HG03064 (cell line): Measurements from ENCODE around the gene TTLL12.

Experiments
- ATAC-seq: cut with Tn5 transposase; IDR thresholded peaks from one replicate; pipeline ENCODE4 v1.9.1; 2021; ENCODE audit warnings: low read depth; ENCODE audit not compliant: unreplicated experiment

TTLL12 gene

GRCh38 chr22:43174941-43175531, 11.9 kb downstream of the TTLL12 start:
- ATAC-seq: no peak

- ATAC-seq: no peak
Measured at GRCh38 chr22:43173976-43174720, 12.8 kb downstream of the TTLL12 start.

GRCh38 chr22:43173566-43173965, 13.4 kb downstream of the TTLL12 start:
- no peak for ATAC-seq

- ATAC-seq: no peak
Measured at GRCh38 chr22:43172191-43172590, 14.7 kb downstream of the TTLL12 start.

- no peak for ATAC-seq
Measured at GRCh38 chr22:43171607-43172006, 15.3 kb downstream of the TTLL12 start.

DNA sequence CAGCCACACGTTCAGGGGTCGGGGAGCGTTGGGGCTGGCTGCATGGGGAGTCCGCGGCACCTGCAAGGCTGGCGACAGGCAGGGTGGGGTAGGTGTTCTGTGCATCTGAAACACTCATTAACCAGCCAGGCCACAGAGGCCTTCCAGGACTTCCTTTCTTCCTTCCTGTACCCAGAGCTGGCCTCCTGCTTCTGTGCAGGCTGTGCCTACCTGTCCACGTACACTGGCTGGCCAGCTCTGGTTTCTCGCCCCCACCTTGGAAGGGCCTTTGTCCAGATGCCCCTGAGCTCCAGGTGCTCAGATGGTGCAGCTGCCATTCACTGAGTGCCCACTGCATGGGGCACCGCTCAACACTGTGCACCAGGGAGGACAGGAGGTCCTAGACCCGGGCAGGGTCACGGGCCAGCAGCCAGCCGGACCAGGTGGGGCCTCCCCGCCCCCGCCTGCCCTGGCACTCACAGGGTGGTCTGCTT, 15.9 kb downstream of the TTLL12 start:
- no peak for ATAC-seq

GRCh38 chr22:43170131-43170480, 16.8 kb downstream of the TTLL12 start:
- ATAC-seq: no peak

DNA sequence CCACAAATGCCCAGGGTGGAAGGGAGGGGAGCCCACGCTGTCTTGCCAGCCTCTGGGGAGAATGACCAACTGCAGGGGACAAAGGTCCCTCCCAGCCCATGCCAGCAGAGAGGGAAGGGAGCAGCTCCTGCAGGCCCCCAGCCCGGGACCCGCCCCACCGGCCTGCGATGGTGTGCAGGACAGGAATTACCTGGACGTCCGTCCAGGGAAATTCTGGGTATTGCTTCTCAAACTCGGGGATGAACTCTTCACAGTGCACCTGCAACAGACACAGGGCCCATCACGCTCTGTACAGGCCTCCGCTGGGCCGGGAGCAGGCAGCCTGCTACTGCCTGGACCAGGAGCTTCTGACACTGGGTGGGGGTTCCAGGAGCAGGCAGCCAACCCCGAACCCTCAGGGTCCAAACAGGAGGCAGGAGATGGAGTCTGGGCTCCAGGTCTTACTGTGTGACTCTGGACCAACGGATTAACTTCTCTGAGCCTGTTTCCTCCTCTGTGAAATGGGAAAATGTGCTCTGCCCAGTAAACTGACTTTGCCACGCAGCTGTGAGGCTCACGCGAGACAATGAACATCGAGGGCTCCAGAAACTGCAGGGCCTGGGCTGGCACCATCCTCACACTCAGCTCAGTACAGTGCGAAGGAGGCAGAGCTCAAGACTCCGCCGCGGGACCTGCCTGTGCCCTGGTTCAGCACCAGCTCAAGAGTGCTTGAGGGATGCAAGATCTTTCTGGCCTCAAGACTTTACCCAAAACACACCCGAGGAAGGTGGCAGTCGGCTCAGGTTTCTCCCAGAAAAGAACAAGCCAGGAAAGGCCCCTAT, 17.4 kb downstream of the TTLL12 start:
- ATAC-seq: no peak

DNA sequence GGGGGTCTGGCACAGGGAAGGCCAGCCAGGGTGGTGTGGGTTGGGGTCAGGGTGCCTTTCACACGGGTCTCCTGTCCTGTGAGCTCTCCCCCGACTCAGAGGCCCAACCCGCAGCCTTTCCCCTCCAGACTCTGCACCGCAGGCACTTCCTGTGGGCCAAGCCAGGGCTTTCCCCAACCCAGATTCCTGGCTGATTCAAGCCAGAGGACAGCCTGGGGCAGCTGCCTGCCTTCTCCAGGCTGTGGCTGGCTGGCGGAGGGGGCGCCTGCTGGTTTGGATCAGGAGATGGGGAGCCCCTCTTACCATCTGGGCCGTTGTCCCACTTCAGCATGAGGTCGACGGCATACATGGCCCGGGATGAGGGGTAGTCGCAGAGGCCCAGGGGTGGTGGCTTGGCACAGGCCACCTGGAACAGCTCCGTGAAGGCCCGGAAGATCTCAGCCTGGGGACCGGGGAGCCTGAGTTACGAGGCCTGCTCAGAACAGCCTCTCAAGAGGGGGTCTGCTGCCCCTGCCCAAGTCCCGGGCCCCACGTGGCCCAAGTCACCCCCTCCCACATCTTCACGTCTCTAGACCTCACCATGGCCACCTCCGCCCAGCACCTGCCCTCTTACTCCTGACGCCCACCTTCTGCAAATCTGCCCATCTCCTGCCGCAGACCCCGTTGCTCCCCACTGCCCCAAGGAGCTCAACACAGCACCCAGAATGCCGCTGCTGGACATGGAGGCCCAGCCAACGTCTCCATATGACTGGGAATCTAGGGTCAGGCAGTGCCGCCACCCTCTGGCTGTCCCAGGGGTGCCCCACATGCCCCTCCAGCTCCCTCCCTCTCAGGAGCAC, 18.2 kb downstream of the TTLL12 start:
- ATAC-seq: no peak

DNA sequence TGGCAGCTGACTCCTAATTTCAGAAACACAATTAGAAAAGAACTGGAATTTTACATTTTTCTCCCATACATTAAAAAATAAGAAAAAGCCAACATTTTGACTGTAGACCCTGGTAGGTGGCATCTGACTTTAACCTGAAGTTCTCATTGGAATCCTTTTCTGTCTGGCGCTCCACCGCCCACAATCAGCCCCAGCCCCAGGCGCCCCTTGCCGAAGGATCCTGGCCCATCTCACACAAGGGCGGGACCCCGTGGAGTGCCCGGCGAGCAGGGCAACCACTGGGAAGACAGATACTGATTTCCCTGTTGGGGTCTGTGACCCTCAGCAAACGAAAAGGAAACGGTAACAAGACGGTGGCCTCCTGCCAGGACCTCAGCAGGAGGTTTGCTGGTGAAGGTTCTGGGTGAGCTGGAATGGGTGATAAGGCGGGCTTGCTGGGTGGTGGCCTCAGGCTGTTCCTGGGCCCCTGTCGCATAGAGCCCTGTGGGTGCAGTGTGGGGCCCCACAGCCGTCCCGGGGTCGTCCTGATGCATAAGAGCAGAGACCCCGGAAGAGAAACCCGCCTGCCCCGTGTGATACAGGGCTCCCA, 19.8 kb downstream of the TTLL12 start:
- ATAC-seq: no peak

DNA sequence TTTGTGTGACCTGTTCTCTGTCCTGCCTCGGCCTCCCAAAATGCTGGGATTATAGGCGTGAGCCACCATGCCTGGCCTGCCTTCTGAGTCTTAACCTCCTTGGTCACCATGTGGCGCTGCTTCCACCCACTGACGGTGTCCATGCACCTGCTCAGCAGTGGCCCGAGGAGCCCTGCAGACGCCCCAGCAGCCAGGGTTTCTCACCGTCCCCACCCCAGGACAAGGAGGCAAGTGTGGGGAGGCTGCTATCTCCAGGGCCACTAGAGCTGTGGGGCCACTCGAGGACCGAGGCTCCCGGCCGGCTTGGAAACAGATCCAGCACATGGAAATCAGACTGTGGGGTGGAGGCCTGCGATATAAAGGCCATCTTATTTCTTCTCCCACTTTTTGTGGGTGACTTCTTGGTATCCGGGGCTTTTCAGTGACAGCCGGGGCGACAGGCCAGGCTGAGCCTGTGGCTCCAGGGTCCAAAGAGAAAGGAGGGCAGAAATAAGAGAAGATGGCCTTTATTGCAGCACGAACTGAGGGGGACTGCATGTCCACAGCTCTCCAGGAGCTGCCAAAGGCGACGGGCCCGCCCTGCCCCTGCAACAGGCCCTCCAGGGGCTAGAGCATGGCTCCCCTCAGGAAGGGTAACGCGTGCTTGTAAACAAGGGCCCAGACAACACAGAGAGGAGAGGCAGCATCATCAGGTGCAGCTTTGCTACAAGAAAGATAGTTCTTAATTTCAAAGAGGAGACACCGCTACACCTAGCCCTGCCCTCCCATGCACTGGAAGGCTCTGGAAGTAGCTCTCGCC, 20.6 kb downstream of the TTLL12 start:
- ATAC-seq: no peak

GRCh38 chr22:43164636-43165035, 22.3 kb downstream of the TTLL12 start:
- ATAC-seq: no peak

DNA sequence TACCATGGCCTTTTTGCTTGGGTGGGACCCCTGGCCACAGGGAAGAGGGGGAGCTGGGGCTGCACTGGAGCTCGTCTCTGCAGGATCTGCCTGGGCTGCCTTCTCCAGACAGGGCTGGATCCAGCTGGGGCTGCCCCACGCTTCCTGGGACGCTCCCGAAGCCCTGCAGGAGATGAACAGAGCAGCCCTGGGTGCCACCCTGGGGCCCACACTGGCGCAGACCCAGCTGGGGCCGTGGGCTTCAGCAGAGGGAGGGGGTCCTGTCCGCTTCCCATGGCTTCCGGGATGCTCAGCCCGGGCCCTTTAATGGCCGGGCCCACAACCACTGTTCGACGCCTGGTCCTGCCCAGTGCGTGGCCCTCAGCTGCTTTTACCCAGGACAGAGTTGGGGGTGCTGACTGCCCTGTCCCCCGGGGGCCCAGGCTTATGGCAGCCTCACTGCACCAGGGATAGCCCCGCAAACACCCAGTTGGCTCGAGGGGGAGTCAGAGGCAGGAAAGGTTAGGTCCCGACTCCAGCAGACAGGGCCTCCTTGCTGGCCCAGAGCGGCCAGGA, 23.6 kb downstream of the TTLL12 start:
- ATAC-seq: no peak

DNA sequence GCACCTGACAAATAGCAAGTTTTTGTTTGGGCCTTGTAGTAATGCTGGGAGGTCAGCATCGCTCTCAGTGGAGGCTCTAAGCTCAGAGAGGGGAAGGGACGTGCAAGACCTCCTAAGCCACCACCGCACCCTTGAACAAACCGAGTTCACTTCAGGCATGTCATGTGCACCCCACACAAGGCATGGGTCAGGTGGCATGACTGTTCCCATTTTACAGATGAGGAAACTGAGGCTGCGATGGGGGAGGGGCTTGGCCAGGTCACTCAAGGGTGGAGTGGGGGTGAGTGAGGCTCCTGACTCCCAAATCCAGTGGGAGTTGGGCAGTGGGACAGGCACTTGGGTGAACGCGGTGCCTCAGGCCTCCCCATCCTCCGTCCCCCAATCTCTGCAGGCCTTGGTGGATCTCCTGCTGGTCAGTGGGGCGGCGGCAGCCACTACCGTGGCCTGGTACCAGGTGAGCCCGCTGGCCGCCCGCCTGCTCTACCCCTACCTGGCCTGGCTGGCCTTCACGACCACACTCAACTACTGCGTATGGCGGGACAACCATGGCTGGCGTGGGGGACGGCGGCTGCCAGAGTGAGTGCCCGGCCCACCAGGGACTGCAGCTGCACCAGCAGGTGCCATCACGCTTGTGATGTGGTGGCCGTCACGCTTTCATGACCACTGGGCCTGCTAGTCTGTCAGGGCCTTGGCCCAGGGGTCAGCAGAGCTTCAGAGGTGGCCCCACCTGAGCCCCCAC, 24.4 kb downstream of the TTLL12 start:
- ATAC-seq: no peak

DNA sequence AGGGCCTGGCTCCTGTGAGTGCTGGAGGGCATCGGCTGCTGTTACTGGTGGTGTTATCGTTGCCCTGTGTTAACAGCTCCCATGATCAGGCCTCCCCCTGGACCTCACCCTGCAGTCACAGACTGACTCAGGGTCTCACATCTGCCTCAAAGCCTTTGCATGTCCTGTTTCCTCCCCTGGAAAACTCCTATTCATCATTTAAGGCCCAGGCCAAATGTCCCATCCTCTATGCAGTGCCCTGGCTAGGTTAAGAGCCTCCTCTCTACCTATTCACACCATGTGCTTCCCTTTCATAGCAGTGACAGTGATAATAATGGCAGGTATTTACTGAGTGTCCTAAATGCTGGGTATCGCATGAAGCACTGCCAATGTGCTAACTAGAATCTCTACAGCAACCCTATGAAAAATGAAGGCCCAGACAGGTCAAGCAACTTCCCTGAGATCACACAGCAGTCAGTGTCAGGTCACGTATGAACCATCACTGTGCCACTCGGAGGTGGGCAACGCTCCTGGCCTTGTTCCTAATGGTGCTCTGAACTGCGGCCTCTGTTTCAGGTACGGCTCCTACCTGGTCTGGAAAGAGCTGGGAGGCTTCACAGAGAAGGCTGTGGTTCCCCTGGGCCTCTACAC, 26.3 kb downstream of the TTLL12 start:
- no peak for ATAC-seq

GRCh38 chr22:43159484-43160178, 27.3 kb downstream of the TTLL12 start:
- ATAC-seq: no peak

DNA sequence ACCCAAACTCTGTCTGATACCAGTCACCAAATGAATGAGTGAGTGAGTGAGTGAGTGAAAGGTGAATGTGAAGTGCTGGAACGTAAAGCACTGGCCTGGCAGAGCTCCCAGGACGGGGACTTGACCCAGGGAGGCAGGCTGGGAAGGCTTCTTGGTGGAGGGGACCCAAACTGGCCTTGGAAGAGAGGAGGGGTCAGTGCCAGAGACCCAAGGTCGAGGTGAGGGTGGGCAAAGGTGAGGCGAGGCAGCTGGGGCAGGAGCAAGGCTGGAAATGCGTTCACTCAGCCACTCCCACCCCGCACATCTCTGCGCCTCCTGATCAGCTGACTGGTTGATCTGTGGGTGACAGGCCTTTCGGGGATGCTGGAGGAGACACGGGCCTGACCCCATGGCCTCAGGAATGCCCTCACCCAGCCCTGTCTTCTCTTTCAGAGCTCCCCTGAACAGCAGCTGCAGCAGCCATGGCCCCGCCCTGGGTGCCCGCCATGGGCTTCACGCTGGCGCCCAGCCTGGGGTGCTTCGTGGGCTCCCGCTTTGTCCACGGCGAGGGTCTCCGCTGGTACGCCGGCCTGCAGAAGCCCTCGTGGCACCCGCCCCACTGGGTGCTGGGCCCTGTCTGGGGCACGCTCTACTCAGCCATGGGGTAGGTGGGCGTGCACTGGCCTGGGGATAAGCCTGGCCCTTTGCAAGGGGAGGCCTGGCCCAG, 28.0 kb downstream of the TTLL12 start:
- ATAC-seq: no peak
